Mesodermal cell (in vitro differentiated cells): ENCODE results near the gene NME2.

Experiments used
- H3K27ac ChIP-seq: 2 replicates; pipeline ENCODE4 v1.7.0; 2013; ENCODE audit warnings: mild to moderate bottlenecking, low read depth, low read length, moderate library complexity; ENCODE audit not compliant: severe bottlenecking
- H3K36me3 ChIP-seq: 2 replicates; pipeline ENCODE4 v1.7.1; 2013; ENCODE audit warnings: mild to moderate bottlenecking, low read length, moderate library complexity; ENCODE audit not compliant: control insufficient read depth, insufficient read depth
- H3K4me1 ChIP-seq: one replicate; pipeline ENCODE4 v1.7.1; 2013; ENCODE audit warnings: mild to moderate bottlenecking, low read length; ENCODE audit not compliant: insufficient read depth, control insufficient read depth, poor library complexity, severe bottlenecking
- H3K4me3 ChIP-seq: 2 replicates; pipeline ENCODE4 v1.7.0; 2013; ENCODE audit warnings: low read length, control low read depth, mild to moderate bottlenecking; ENCODE audit not compliant: insufficient read depth, poor library complexity, severe bottlenecking; ENCODE audit errors: extremely low read depth
- H3K9me3 ChIP-seq: 2 replicates; pipeline ENCODE4 v1.7.1; 2013; ENCODE audit warnings: mild to moderate bottlenecking, low read length, moderate library complexity; ENCODE audit not compliant: control insufficient read depth
- WGBS, 2 experiments: methylation state at CpG; one replicate each; pipeline ENCODE4 v1.1.5; 2013; ENCODE audit warnings: missing lambda C conversion rate in 2 of 2; ENCODE audit not compliant: insufficient coverage in 2 of 2; 5-methylcytosine and 5-hydroxymethylcytosine counted together

NME2 gene

GRCh38 chr17:51180486-51180885 is 14.3 kb downstream of the NME2 start:
- 100% methylated on average over 1 to 2 of the region's 5 CpGs for WGBS, 2 experiments
- H3K27ac ChIP-seq = no peak overlapping the region
- no peak overlapping the region for H3K4me3 ChIP-seq
- peaks cover 55% of the 10 kb centered on the region for H3K36me3 ChIP-seq
- no peaks in the 10 kb centered on the region for H3K4me1 ChIP-seq
- no peaks in the 10 kb centered on the region for H3K9me3 ChIP-seq

GRCh38 chr17:51184124-51184523 is 17.9 kb downstream of the NME2 start:
- Histone ChIP-seq H3K27ac (peak overlapping the region; percentile 3), H3K9me3 (no peaks in the 10 kb centered on the region), H3K36me3 (peaks cover 75% of the 10 kb centered on the region), H3K4me1 (no peaks in the 10 kb centered on the region), H3K4me3 (no peak overlapping the region)
- WGBS, 2 experiments = no CpG with 5 or more reads among the region's 1 CpG

GRCh38 chr17:51185763-51186332 is 19.6 kb downstream of the NME2 start:
- Histone ChIP-seq H3K27ac (no peak overlapping the region), H3K36me3 (peaks cover 80% of the 10 kb centered on the region), H3K9me3 (no peaks in the 10 kb centered on the region), H3K4me1 (no peaks in the 10 kb centered on the region), H3K4me3 (no peak overlapping the region)
- WGBS, 2 experiments = 94 to 95% methylated on average over 3 to 4 of the region's 8 CpGs

- Histone ChIP-seq H3K4me1 (no peaks in the 10 kb centered on the region), H3K27ac (no peak overlapping the region), H3K9me3 (no peaks in the 10 kb centered on the region), H3K36me3 (peaks cover 81% of the 10 kb centered on the region), H3K4me3 (no peak overlapping the region)
- 100% methylated on average over 2 of the region's 9 CpGs for WGBS, 2 experiments
These were observed 22.1 kb downstream of the NME2 start for GRCh38 chr17:51188271-51188833.

GRCh38 chr17:51189162-51189561 is 23.0 kb downstream of the NME2 start:
- H3K27ac ChIP-seq = no peak overlapping the region
- no peaks in the 10 kb centered on the region for H3K9me3 ChIP-seq
- H3K36me3 ChIP-seq = peaks cover 83% of the 10 kb centered on the region
- no peaks in the 10 kb centered on the region for H3K4me1 ChIP-seq
- H3K4me3 ChIP-seq = no peak overlapping the region

- peaks cover 84% of the 10 kb centered on the region for H3K36me3 ChIP-seq
- WGBS, 2 experiments = 100% methylated on average over 1 of the region's 1 CpG; no CpG with 5 or more reads in 1 of the 2 experiments
These were observed 23.4 kb downstream of the NME2 start for GRCh38 chr17:51189628-51190027.

GRCh38 chr17:51191895-51192294 is 25.7 kb downstream of the NME2 start:
- H3K36me3 ChIP-seq = peaks cover 81% of the 10 kb centered on the region
- H3K4me3 ChIP-seq = no peak overlapping the region
- H3K4me1 ChIP-seq = no peaks in the 10 kb centered on the region
- no peaks in the 10 kb centered on the region for H3K9me3 ChIP-seq
- H3K27ac ChIP-seq = no peak overlapping the region
- WGBS, 2 experiments = 100% methylated on average over 1 of the region's 2 CpGs; no CpG with 5 or more reads in 1 of the 2 experiments

More at GRCh38 chr17:51189628-51190027, 23.4 kb downstream of the NME2 start:
- no peak overlapping the region for H3K27ac ChIP-seq
- H3K4me1 ChIP-seq = no peaks in the 10 kb centered on the region
- H3K9me3 ChIP-seq = no peaks in the 10 kb centered on the region
- no peak overlapping the region for H3K4me3 ChIP-seq

- Histone ChIP-seq H3K9me3 (no peaks in the 10 kb centered on the region), H3K4me1 (no peaks in the 10 kb centered on the region), H3K36me3 (peaks cover 74% of the 10 kb centered on the region), H3K4me3 (no peak overlapping the region), H3K27ac (no peak overlapping the region)
- 99 to 100% methylated on average over 4 of the region's 4 CpGs for WGBS, 2 experiments
These were observed 31.5 kb downstream of the NME2 start for GRCh38 chr17:51197754-51198153.

- no peak overlapping the region for H3K4me3 ChIP-seq
- H3K36me3 ChIP-seq = peaks cover 69% of the 10 kb centered on the region
- no peak overlapping the region for H3K27ac ChIP-seq
- H3K9me3 ChIP-seq = no peaks in the 10 kb centered on the region
- 100% methylated on average over 2 of the region's 6 CpGs; no CpG with 5 or more reads in 1 of the 2 experiments for WGBS, 2 experiments
- no peaks in the 10 kb centered on the region for H3K4me1 ChIP-seq
These were observed 34.1 kb downstream of the NME2 start for GRCh38 chr17:51200295-51200694.

- Histone ChIP-seq H3K27ac (no peak overlapping the region), H3K9me3 (no peaks in the 10 kb centered on the region), H3K36me3 (peaks cover 69% of the 10 kb centered on the region), H3K4me1 (no peaks in the 10 kb centered on the region), H3K4me3 (no peak overlapping the region)
- WGBS, 2 experiments = 83% methylated on average over 1 of the region's 2 CpGs; no CpG with 5 or more reads in 1 of the 2 experiments
These were observed 34.6 kb downstream of the NME2 start for GRCh38 chr17:51200846-51201245.

GRCh38 chr17:51203838-51204237 is 37.6 kb downstream of the NME2 start:
- Histone ChIP-seq H3K27ac (no peak overlapping the region), H3K4me3 (no peak overlapping the region), H3K36me3 (peaks cover 60% of the 10 kb centered on the region), H3K4me1 (no peaks in the 10 kb centered on the region), H3K9me3 (no peaks in the 10 kb centered on the region)
